GM23338 (cell line): ENCODE results near the gene SLC35G2. TPM values are rescaled to one million over a fixed set of nuclear protein-coding genes. Genes with fewer than 3 reads are reported as not detected.

Source experiments
- ATAC-seq: fragments of 200-7000 bp; cut with Tn5 transposase; 3 replicates; pipeline ENCODE4 v1.9.1; 2020
- DNase-seq: peaks from one replicate; pipeline ENCODE4 v3.0.0-alpha.2; 2015; ENCODE audit warnings: low spot score
- H2AFZ ChIP-seq: fragments of 200-600 bp; sonication (generic); 2 replicates; pipeline ENCODE4 v1.8.0; 2016; ENCODE audit warnings: antibody characterized with exemption, mild to moderate bottlenecking, moderate library complexity
- H3F3A ChIP-seq: fragments of 200-600 bp; sonication (generic); replicated peaks from 2 replicates; pipeline ENCODE4 v1.8.0; 2017; ENCODE audit warnings: antibody characterized with exemption, mixed run types, low read depth
- H3K27ac ChIP-seq: fragments of 200-600 bp; sonication (generic); 2 replicates; pipeline ENCODE4 v1.6.1; 2016; ENCODE audit warnings: low read depth
- H3K27me3 ChIP-seq: fragments of 200-600 bp; sonication (generic); 2 replicates; pipeline ENCODE4 v1.8.0; 2016; ENCODE audit warnings: mild to moderate bottlenecking, mixed run types, moderate library complexity; ENCODE audit not compliant: insufficient read depth
- H3K36me3 ChIP-seq: fragments of 200-600 bp; sonication (generic); 2 replicates; pipeline ENCODE4 v1.8.0; 2016; ENCODE audit warnings: mild to moderate bottlenecking; ENCODE audit not compliant: insufficient read depth
- H3K4me1 ChIP-seq: fragments of 200-600 bp; sonication (generic); 2 replicates; pipeline ENCODE4 v1.8.0; 2016; ENCODE audit warnings: mild to moderate bottlenecking, moderate library complexity; ENCODE audit not compliant: insufficient read depth
- H3K4me2 ChIP-seq: fragments of 200-600 bp; sonication (generic); 2 replicates; pipeline ENCODE4 v1.7.1; 2017; ENCODE audit warnings: mixed run types
- H3K4me3 ChIP-seq: fragments of 200-600 bp; sonication (generic); 2 replicates; pipeline ENCODE4 v1.6.1; 2016; ENCODE audit warnings: mixed run types
- H3K79me2 ChIP-seq: fragments of 200-600 bp; sonication (generic); replicated peaks from 2 replicates; pipeline ENCODE4 v1.8.0; 2017; ENCODE audit warnings: mild to moderate bottlenecking; ENCODE audit not compliant: insufficient read depth
- H3K9me2 ChIP-seq: fragments of 200-600 bp; sonication (generic); 2 replicates; pipeline ENCODE4 v1.8.0; 2017; ENCODE audit not compliant: insufficient read depth
- H4K20me1 ChIP-seq: fragments of 200-600 bp; sonication (generic); replicated peaks from 2 replicates; pipeline ENCODE4 v1.8.0; 2017; ENCODE audit warnings: mild to moderate bottlenecking; ENCODE audit not compliant: insufficient read depth
- H3K27ac Mint-ChIP-seq: 2 replicates; pipeline ENCODE4 v1.8.0; 2020; ENCODE audit warnings: inconsistent platforms, mild to moderate bottlenecking, moderate library complexity, mixed read lengths
- H3K27me3 Mint-ChIP-seq: 3 replicates; pipeline ENCODE4 v1.8.0; 2022; ENCODE audit warnings: low read depth, mild to moderate bottlenecking, moderate library complexity, mixed read lengths, inconsistent platforms; ENCODE audit not compliant: insufficient read depth, poor library complexity
- H3K36me3 Mint-ChIP-seq: 3 replicates; pipeline ENCODE4 v1.8.0; 2021; ENCODE audit warnings: low read depth, mild to moderate bottlenecking, inconsistent platforms, moderate library complexity, mixed read lengths
- H3K4me1 Mint-ChIP-seq: 3 replicates; pipeline ENCODE4 v1.8.0; 2020; ENCODE audit warnings: mild to moderate bottlenecking, inconsistent platforms, mixed read lengths
- H3K4me3 Mint-ChIP-seq: 3 replicates; pipeline ENCODE4 v1.8.0; 2021; ENCODE audit warnings: moderate library complexity, mild to moderate bottlenecking, inconsistent platforms, mixed read lengths
- H3K9me3 Mint-ChIP-seq: 3 replicates; pipeline ENCODE4 v1.8.0; 2020; ENCODE audit warnings: moderate library complexity, mild to moderate bottlenecking, inconsistent platforms, mixed read lengths
- CREB1 ChIP-seq: fragments of 250-450 bp; sonication (Bioruptor Pico); IDR thresholded peaks from 2 replicates; pipeline ENCODE4 v1.5.0; 2020; ENCODE audit warnings: low read depth, mild to moderate bottlenecking, moderate library complexity
- ETS1 ChIP-seq: IDR thresholded peaks from 2 replicates; pipeline ENCODE4 v1.6.1; 2016; ENCODE audit warnings: antibody characterized with exemption
- EZH2 ChIP-seq: fragments of 200-600 bp; sonication (generic); IDR thresholded peaks from one replicate; pipeline ENCODE4 v1.8.0; 2017; ENCODE audit warnings: antibody characterized with exemption, mild to moderate bottlenecking, low read depth; ENCODE audit not compliant: unreplicated experiment
- JUNB ChIP-seq: IDR thresholded peaks from one replicate; pipeline ENCODE4 v1.6.1; 2016; ENCODE audit warnings: antibody characterized with exemption; ENCODE audit not compliant: unreplicated experiment
- ZNF331 ChIP-seq: fragments of 250-450 bp; sonication (Bioruptor Pico); IDR thresholded peaks from 2 replicates; pipeline ENCODE4 v1.5.0; 2020; ENCODE audit warnings: low read depth, mild to moderate bottlenecking, moderate library complexity
- polyA plus RNA-seq: library from polyadenylated mRNA; unstranded; fragments of >200 nt; fragmentation: Nextera tagmentation; extraction: Ambion mirVana; gene quantifications from 2 replicates; pipeline ENCODE4 v1.2.1, GENCODE V29; 2016
- total RNA-seq: library from RNA; depleted of rRNA; stranded (reverse); fragments of >200 nt; shearing (Covaris generic); gene quantifications from 2 replicates; pipeline ENCODE4 v1.2.3, GENCODE V29; 2014
- TF ChIP-seq, protein P1 (sequence below), 2 experiments: fragments of 200-600 bp in 1 of 2; sonication (generic) in 1 of 2; conservative IDR thresholded peaks; 2 replicates each; pipeline versions ENCODE4 v1.5.1 to v1.6.1; 2016 to 2017; ENCODE audit warnings: antibody characterized with exemption in 2 of 2, low read depth in 2 of 2, mild to moderate bottlenecking in 2 of 2, moderate library complexity in 1 of 2

Gene SLC35G2
- total and polyA plus RNA-seq, 2 experiments from 2014 or later = 6.8 to 8.8 TPM

DNA sequence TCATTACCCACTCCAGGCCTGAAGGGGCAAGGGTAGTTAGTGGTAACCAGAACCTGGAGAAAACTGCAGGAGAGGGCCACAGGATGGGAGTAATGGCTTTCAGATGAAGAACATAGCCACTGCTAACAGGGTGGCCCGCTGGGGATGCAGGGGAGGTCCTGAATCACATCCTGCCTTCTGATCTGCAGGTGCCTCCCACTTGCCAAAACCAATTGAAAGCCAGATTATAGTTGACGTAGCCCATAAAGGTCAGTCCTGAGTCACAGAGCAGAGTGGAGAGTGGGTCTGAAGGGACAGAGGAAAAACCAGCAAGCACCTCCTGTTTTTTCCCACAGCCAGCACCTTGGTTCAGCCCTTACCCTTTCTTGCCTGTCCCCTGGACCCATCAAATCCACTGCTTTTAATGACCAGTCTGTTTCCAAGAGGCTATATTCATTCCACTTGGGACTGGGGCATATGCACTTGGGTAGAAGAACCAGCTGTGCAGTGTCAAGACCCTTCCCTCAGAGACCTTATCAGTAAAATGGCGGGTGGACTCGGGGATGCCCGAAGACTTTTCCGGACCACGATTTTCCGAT lies 646 bp upstream of the SLC35G2 start:
- DNase-seq (peak; percentile 66), ATAC-seq (peak; percentile 30)
- Mint-ChIP-seq H3K36me3 (peaks cover 10% of the 10 kb centered on the region), H3K27ac (no peak overlapping the region), H3K4me1 (peaks cover 18% of the 10 kb centered on the region), H3K27me3 (peaks cover 29% of the 10 kb centered on the region), H3K4me3 (peak overlapping the region; percentile 89), H3K9me3 (peaks cover 10% of the 10 kb centered on the region)
- peak overlapping the region; percentile 99 for H2AFZ ChIP-seq
- H3K4me1 ChIP-seq = peaks cover 7% of the 10 kb centered on the region
- H3K27me3 ChIP-seq = peaks cover 26% of the 10 kb centered on the region
- no peak overlapping the region for H3K27ac ChIP-seq
- peak overlapping the region; percentile 86 for H3K4me2 ChIP-seq
- no peaks in the 10 kb centered on the region for H3K9me2 ChIP-seq
- TF ChIP-seq JUNB (no peak), EZH2 (no peak)
- TF ChIP-seq, protein P1, sequence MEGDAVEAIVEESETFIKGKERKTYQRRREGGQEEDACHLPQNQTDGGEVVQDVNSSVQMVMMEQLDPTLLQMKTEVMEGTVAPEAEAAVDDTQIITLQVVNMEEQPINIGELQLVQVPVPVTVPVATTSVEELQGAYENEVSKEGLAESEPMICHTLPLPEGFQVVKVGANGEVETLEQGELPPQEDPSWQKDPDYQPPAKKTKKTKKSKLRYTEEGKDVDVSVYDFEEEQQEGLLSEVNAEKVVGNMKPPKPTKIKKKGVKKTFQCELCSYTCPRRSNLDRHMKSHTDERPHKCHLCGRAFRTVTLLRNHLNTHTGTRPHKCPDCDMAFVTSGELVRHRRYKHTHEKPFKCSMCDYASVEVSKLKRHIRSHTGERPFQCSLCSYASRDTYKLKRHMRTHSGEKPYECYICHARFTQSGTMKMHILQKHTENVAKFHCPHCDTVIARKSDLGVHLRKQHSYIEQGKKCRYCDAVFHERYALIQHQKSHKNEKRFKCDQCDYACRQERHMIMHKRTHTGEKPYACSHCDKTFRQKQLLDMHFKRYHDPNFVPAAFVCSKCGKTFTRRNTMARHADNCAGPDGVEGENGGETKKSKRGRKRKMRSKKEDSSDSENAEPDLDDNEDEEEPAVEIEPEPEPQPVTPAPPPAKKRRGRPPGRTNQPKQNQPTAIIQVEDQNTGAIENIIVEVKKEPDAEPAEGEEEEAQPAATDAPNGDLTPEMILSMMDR (conservative IDR thresholded peaks at IDR 0.05; ENCODE audit: low read depth in 2 of 2) = peak; percentile 20 to 49; a peak in 2 of 4 replicates
- H4K20me1 ChIP-seq = peaks cover 16% of the 10 kb centered on the region; the same call in 1 of the 2 replicates
- peaks cover 23% of the 10 kb centered on the region for H3K79me2 ChIP-seq
- no peaks in the 10 kb centered on the region for H3K36me3 ChIP-seq
- H3F3A ChIP-seq = 0 out of 2 replicates have a peak, but pooled peaks cover 4% of the 10 kb centered on the region
- peak overlapping the region; percentile 90 for H3K4me3 ChIP-seq

- Mint-ChIP-seq H3K4me3 (peak overlapping the region; percentile 89), H3K36me3 (peaks cover 18% of the 10 kb centered on the region), H3K27ac (no peak overlapping the region; the same call in 1 of the 2 replicates), H3K9me3 (peaks cover 18% of the 10 kb centered on the region), H3K27me3 (peaks cover 29% of the 10 kb centered on the region), H3K4me1 (peaks cover 18% of the 10 kb centered on the region)
- Histone ChIP-seq H3K36me3 (no peaks in the 10 kb centered on the region), H3F3A (0 out of 2 replicates have a peak, but pooled peaks cover 4% of the 10 kb centered on the region), H3K4me3 (peak overlapping the region; percentile 90), H3K4me2 (peak overlapping the region; percentile 86), H3K9me2 (no peaks in the 10 kb centered on the region), H3K4me1 (peaks cover 7% of the 10 kb centered on the region), H2AFZ (peak overlapping the region; percentile 99), H3K27ac (no peak overlapping the region), H3K27me3 (peaks cover 26% of the 10 kb centered on the region), H3K79me2 (peaks cover 33% of the 10 kb centered on the region), H4K20me1 (peaks cover 16% of the 10 kb centered on the region; the same call in 1 of the 2 replicates)
- peak; percentile 64 for ATAC-seq
- DNase-seq = peak; percentile 58
- TF ChIP-seq ZNF331 (CRISPR knock-in tag) (no peak), JUNB (no peak), ETS1 (no peak), CREB1 (CRISPR knock-in tag) (0 out of 2 replicates have a peak, but pooled peaks have one; percentile 23)
These were observed 435 bp downstream of the SLC35G2 start for GRCh38 chr3:136819392-136819730.
